ENCODE data around the gene FGF14.

Gene FGF14

GRCh38 chr13:102190930-102191329, 210.9 kb downstream of the FGF14 start:
- Mint-ChIP-seq H3K4me1 (no peaks in the 10 kb centered on the region), H3K27me3 (ENCODE audit: low read depth) (no peaks in the 10 kb centered on the region), H3K27ac (no peak overlapping the region), H3K36me3 (ENCODE audit: low read depth) (no peaks in the 10 kb centered on the region), H3K4me3 (no peak overlapping the region), H3K9me3 (no peaks in the 10 kb centered on the region)
- no peak for TF ChIP-seq CTCF (IDR thresholded peaks at IDR 0.05; ENCODE audit: unreplicated experiment in 3 of 3)

GRCh38 chr13:102187313-102187712, 214.5 kb downstream of the FGF14 start:
- H3K4me1 Mint-ChIP-seq = no peaks in the 10 kb centered on the region
- H3K27me3 Mint-ChIP-seq (ENCODE audit: low read depth) = no peaks in the 10 kb centered on the region
- H3K36me3 Mint-ChIP-seq (ENCODE audit: low read depth) = no peaks in the 10 kb centered on the region
- H3K27ac Mint-ChIP-seq = no peak overlapping the region
- H3K4me3 Mint-ChIP-seq = no peak overlapping the region
- no peak for TF ChIP-seq CTCF (IDR thresholded peaks at IDR 0.05; ENCODE audit: unreplicated experiment in 3 of 3)
- H3K9me3 Mint-ChIP-seq = no peaks in the 10 kb centered on the region

GRCh38 chr13:102185375-102185984, 216.4 kb downstream of the FGF14 start:
- Mint-ChIP-seq H3K4me1 (no peaks in the 10 kb centered on the region), H3K4me3 (no peak overlapping the region), H3K27ac (no peak overlapping the region), H3K27me3 (ENCODE audit: low read depth) (no peaks in the 10 kb centered on the region), H3K36me3 (ENCODE audit: low read depth) (no peaks in the 10 kb centered on the region), H3K9me3 (no peaks in the 10 kb centered on the region)
- no peak for TF ChIP-seq CTCF (IDR thresholded peaks at IDR 0.05; ENCODE audit: unreplicated experiment in 3 of 3)

- Mint-ChIP-seq H3K36me3 (ENCODE audit: low read depth) (no peaks in the 10 kb centered on the region), H3K27ac (no peak overlapping the region), H3K27me3 (ENCODE audit: low read depth) (no peaks in the 10 kb centered on the region), H3K9me3 (no peaks in the 10 kb centered on the region), H3K4me1 (no peaks in the 10 kb centered on the region), H3K4me3 (no peak overlapping the region)
- TF ChIP-seq CTCF (IDR thresholded peaks at IDR 0.05; ENCODE audit: unreplicated experiment in 3 of 3) = no peak
These were observed 218.2 kb downstream of the FGF14 start for GRCh38 chr13:102183509-102184182.

- H3K4me3 Mint-ChIP-seq = no peak overlapping the region
- H3K27ac Mint-ChIP-seq = no peak overlapping the region
These were observed 219.7 kb downstream of the FGF14 start for GRCh38 chr13:102182170-102182569.

More at GRCh38 chr13:102182170-102182569, 219.7 kb downstream of the FGF14 start:
- Mint-ChIP-seq H3K36me3 (ENCODE audit: low read depth) (no peaks in the 10 kb centered on the region), H3K27me3 (ENCODE audit: low read depth) (no peaks in the 10 kb centered on the region), H3K4me1 (no peaks in the 10 kb centered on the region), H3K9me3 (no peaks in the 10 kb centered on the region)
- no peak for TF ChIP-seq CTCF (IDR thresholded peaks at IDR 0.05; ENCODE audit: unreplicated experiment in 3 of 3)

Measured in nephron (organoid).